AG04449 (cell line): ENCODE results near the gene RND1.

Source experiments
- CTCF ChIA-PET: fragments of 350-600 bp; formaldehyde crosslinking; extraction: SDS; loops from one replicate; lab custom pipeline; 2021; ENCODE audit warnings: antibody characterized with exemption; lab: Yijun Ruan, JAX
- POLR2A ChIA-PET: fragments of 400-600, 350-600 bp; formaldehyde crosslinking; extraction: SDS; loops from one replicate; lab custom pipeline; 2020; ENCODE audit warnings: antibody characterized with exemption, inconsistent platforms; lab: Yijun Ruan, JAX
- DNase-seq: peaks from one replicate; pipeline ENCODE4 v3.0.0-alpha.2; 2010; ENCODE audit warnings: low read depth, low spot score
- H3K4me3 ChIP-seq: 2 replicates; pipeline ENCODE4 v1.5.1; 2011; ENCODE audit warnings: low read depth, mild to moderate bottlenecking, control low read depth, low read length
- CTCF ChIP-seq: IDR thresholded peaks from one replicate; pipeline ENCODE4 v1.5.1; 2011; ENCODE audit warnings: mild to moderate bottlenecking, moderate library complexity, low read length, control low read depth, inconsistent platforms; ENCODE audit not compliant: insufficient read depth; ENCODE audit errors: missing control alignments

RND1 gene

GRCh38 chr12:48807981-48808380, 57.7 kb downstream of the RND1 start:
- CTCF ChIA-PET = interaction anchor here (1.1 to 1.5 kb wide), 3 partner anchors 13 to 23 kb away, joined by 3 to 4 read pairs (median 4); no protein-coding TSS in a partner anchor
- POLR2A ChIA-PET = no interaction called here
- DNase-seq = no peak
- H3K4me3 ChIP-seq = no peak overlapping the region
- no peak for TF ChIP-seq CTCF
